Stimulated activated naive CD8-positive, alpha-beta T cell treated with anti-CD3 and anti-CD28 coated beads, Interleukin-15, Interleukin-2, amounts not matched to agents 100 ng/mL and 50 ng/mL, for 24 hours (primary cell): ENCODE measurements around the gene RRP9.

Experiments
- H3K27ac Mint-ChIP-seq: one replicate; pipeline ENCODE4 v1.8.0; 2021; ENCODE audit warnings: mild to moderate bottlenecking, mixed read lengths
- H3K27me3 Mint-ChIP-seq: one replicate; pipeline ENCODE4 v1.8.0; 2021; ENCODE audit warnings: mixed read lengths
- H3K36me3 Mint-ChIP-seq: one replicate; pipeline ENCODE4 v1.8.0; 2021; ENCODE audit warnings: low read depth, mixed read lengths
- H3K4me1 Mint-ChIP-seq: one replicate; pipeline ENCODE4 v1.8.0; 2021; ENCODE audit warnings: low read depth, mixed read lengths
- H3K4me3 Mint-ChIP-seq: one replicate; pipeline ENCODE4 v1.8.0; 2021; ENCODE audit warnings: mild to moderate bottlenecking, mixed read lengths
- H3K9me3 Mint-ChIP-seq: one replicate; pipeline ENCODE4 v1.8.0; 2021; ENCODE audit warnings: mixed read lengths

Gene RRP9

DNA sequence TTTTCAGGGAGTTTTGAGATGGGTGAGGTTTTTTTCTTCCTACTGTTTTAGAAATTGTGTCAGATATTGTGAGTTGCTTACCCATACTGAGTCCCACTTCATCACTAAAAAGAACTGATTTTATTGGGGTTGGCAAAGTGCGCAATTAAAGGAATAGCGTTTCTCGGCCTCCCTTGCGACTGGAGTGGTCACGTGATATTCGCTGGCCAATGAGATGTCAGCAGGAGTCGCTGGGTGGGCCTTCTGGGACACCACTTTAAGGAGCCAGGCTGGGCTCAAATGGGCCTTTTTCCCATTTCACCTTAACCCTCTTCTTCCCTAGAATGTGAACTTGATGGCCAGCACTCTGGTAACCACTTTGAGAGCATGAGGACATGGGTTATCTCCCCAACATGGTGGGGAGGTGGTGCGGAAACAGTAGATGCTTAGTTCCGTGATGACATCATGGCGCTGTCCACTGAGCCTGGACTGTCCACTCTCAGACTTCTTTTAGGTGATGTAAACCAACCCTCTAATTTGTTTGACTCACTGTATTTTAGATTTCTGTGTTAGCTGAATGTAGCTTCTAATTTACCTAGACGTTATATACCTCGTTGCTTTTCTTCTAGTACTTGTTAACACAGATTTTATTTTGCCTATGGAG is 53.1 kb downstream of the RRP9 start:
- Mint-ChIP-seq H3K4me1 (peaks cover 5% of the 10 kb centered on the region), H3K4me3 (no peak overlapping the region), H3K9me3 (no peaks in the 10 kb centered on the region), H3K27me3 (peaks cover 14% of the 10 kb centered on the region), H3K36me3 (no peaks in the 10 kb centered on the region), H3K27ac (no peak overlapping the region)

- Mint-ChIP-seq H3K4me1 (peaks cover 5% of the 10 kb centered on the region), H3K27ac (no peak overlapping the region), H3K4me3 (no peak overlapping the region), H3K9me3 (no peaks in the 10 kb centered on the region), H3K36me3 (no peaks in the 10 kb centered on the region), H3K27me3 (peaks cover 15% of the 10 kb centered on the region)
These were observed 54.1 kb downstream of the RRP9 start for GRCh38 chr3:51887620-51888019.

- no peaks in the 10 kb centered on the region for H3K9me3 Mint-ChIP-seq
- H3K27me3 Mint-ChIP-seq, result peaks cover 10% of the 10 kb centered on the region
- H3K4me3 Mint-ChIP-seq, result no peak overlapping the region
- peaks cover under 1% of the 10 kb centered on the region for H3K4me1 Mint-ChIP-seq
- no peak overlapping the region for H3K27ac Mint-ChIP-seq
- H3K36me3 Mint-ChIP-seq, result no peaks in the 10 kb centered on the region
These were observed 55.3 kb downstream of the RRP9 start for GRCh38 chr3:51886447-51886846.
